GM21367 (cell line): ENCODE measurements around the gene VPS37B.

Experiments used
- ATAC-seq: cut with Tn5 transposase; IDR thresholded peaks from one replicate; pipeline ENCODE4 v1.9.1; 2021; ENCODE audit not compliant: unreplicated experiment

Gene VPS37B

DNA sequence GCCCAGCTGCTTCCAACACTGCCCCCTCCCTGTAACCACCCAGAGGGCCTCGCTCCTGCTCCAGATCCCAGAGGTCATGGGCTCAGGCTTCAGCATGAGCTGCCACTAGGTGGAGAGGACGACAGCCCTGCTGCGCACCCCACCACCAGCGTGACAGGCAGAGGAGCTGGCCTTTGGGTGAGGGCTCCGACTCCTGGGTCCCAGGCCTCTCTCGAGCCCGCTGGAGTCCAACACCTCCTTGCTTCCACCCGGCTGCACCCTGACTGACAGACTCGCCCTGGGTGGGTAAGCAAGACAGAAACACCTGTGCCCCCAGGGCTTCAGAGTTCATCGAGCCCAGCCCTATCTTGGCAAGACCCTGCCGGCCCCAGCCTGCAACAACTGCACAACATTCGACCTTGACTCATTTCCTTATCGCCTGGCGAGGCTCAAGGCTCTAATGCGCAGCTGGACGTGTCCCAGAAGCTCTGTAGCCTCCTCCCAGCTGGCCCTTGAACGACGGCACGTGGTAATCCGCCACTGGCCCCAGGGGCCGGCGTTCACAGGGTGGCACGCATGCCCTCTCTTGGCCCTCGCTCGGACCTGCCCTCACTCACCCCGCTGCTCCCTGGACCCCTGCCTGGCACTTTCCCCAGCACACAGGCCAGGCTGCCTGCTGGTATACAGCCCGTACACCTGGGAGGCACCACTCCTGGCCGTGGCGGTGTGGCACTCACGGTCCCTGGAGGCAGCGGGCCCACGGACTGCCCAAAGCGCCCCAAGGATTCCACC is 28.0 kb downstream of the VPS37B start:
- no peak for ATAC-seq

- ATAC-seq = no peak
These were observed 28.8 kb downstream of the VPS37B start for GRCh38 chr12:122866950-122867607.

GRCh38 chr12:122866379-122866778 is 29.5 kb downstream of the VPS37B start:
- ATAC-seq = no peak

DNA sequence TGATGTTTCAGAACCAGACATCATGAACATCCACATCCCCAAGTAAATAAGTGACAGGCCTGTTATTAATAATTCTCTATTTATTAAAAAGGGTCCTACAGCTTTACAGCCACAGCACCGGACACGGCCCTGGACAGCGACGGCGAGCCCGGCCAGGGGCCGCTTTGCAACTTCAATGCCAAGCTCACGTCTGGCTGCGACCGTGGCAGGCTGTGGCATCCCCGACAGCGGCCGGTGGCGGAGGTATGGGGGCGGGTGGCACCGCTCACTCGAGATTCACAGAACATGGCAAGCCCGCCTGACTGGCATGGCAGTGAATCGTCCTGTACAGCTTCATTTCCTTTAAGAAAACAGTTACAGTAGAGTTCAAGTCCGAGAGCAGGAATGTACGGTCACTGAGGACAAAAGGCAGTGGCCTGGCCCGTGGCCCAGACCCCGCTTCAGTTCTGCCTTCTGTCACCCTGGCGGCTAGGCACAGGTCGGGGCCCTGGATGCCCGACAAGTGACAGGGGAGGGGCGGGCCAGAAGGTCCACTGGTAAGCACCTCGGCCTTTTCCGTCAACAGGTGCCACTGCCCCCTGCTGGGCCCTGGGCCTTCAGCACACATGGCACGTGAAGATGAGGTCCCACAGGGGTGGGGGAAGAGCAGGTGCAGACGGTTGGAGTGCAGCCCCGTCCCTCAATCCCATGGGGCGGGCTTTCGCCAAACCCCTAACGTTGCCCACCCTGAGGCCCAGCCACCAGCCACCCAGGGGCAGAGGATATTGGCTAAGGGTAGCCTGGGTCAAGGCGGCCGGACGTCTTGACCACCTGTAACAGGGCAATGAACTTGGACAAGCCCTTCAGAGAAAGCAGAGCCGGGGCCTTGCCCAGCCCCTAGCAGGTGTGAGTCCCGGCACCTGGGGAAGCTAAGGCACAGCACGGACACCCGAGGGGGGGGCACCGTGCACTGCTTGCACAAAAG is 30.4 kb downstream of the VPS37B start:
- no peak for ATAC-seq

- ATAC-seq = no peak
These were observed 31.1 kb downstream of the VPS37B start for GRCh38 chr12:122864894-122865253.

GRCh38 chr12:122862872-122863701 is 32.8 kb downstream of the VPS37B start:
- ATAC-seq = no peak

- ATAC-seq = no peak
These were observed 33.8 kb downstream of the VPS37B start for GRCh38 chr12:122862110-122862634.

DNA sequence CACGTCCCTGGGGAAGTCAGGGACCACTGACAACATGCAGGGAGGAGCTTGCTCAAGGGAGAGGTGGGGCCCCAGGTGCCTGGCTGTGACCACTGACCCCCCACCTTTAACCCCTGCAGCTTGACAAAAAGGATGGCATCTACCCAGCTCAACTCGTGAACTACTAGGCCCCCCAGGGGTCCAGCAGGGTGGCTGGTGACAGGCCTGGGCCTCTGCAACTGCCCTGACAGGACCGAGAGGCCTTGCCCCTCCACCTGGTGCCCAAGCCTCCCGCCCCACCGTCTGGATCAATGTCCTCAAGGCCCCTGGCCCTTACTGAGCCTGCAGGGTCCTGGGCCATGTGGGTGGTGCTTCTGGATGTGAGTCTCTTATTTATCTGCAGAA is 34.3 kb downstream of the VPS37B start:
- no peak for ATAC-seq

- no peak for ATAC-seq
These were observed 34.9 kb downstream of the VPS37B start for GRCh38 chr12:122860854-122861586.

- ATAC-seq = no peak
These were observed 35.7 kb downstream of the VPS37B start for GRCh38 chr12:122860040-122860853.

DNA sequence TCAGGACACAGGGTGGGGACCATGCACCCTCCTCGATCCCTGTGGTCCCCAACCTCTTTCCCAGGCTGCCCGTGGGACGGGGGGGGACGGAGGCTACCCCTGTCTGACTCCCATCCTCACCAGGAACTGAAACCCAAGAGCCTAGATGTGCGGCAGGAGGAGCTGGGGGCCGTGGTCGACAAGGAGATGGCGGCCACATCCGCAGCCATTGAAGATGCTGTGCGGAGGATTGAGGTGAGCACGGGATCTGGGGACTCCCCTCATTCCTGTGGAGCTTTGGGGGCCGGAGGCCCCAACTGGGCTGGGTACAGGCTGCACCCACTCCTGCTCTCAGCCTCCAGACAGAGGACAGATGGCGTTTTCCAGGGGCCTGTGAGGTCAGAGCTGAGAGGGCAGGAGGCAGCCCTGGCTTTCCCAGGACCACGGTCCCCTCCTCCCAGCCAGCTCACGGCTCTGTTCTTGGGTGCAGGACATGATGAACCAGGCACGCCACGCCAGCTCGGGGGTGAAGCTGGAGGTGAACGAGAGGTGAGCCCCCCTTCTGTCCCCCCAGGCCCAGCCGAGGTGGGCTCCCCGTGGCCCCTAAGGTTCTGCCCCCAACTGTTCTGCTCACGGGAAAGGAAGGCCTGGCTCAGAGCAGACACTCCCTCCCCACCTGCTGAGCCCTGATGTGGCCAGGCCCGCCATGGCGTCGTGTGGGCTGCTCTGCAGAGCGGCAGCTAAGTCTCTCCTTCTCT is 36.5 kb downstream of the VPS37B start:
- ATAC-seq = no peak

GRCh38 chr12:122858591-122859302 is 37.2 kb downstream of the VPS37B start:
- no peak for ATAC-seq

GRCh38 chr12:122858171-122858570 is 37.8 kb downstream of the VPS37B start:
- ATAC-seq = no peak

DNA sequence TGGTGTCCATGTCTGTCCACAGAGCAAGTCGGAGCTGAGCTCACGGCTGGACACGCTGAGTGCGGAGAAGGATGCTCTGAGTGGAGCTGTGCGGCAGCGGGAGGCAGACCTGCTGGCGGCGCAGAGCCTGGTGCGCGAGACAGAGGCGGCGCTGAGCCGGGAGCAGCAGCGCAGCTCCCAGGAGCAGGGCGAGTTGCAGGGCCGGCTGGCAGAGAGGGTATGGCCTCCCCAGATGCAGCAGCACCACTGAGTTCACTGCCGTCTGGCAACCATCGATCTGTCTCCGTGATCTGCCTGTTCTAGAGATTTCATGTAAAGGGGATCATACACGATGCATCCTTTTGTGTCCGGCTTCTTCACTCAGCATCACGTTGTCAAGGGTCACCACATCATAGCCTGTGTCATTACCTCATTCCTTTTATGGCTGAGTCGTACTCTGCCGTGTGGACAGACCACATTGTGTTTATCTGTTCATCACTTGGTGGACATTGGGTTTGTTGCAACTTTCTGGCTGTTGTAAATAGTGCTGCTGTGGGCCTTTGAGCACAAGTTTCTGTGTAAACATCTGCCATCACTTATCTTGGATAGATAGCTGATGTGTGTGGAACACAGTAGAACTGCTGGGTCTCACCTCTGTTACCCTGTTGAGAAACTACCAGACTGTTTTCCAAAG is 38.8 kb downstream of the VPS37B start:
- no peak for ATAC-seq

DNA sequence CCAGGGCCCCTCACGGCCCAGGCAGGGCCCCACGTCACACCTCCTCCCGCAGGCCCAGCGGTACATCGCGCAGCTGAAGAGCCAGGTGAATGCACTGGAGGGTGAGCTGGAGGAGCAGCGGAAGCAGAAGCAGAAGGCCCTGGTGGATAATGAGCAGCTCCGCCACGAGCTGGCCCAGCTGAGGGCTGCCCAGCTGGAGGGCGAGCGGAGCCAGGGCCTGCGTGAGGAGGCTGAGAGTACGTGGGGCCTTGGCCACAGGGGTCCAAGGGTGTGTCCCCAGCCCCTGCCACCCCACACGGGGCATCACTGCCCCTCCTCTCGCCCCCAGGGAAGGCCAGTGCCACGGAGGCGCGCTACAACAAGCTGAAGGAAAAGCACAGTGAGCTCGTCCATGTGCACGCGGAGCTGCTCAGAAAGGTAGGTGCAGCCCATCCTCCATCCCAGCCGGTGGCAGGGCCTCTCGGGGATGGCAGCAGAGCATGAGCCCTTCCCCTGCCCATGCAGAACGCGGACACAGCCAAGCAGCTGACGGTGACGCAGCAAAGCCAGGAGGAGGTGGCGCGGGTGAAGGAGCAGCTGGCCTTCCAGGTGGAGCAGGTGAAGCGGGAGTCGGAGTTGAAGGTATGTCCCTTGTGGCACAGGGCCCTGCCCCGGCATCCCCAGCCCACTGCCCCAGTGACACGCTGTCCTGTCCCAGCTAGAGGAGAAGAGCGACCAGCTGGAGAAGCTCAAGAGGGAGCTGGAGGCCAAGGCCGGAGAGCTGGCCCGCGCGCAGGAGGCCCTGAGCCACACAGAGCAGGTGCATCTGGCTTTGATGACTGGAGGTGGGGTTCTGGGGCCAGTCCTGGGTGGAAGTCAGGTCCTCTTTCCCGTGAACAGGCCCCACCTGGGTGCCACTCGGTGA is 39.7 kb downstream of the VPS37B start:
- no peak for ATAC-seq
